PC-9 (cell line): ENCODE results near the gene UNC13A. TPM values are rescaled to one million over a fixed set of nuclear protein-coding genes. Genes with fewer than 3 reads are reported as not detected.

Experiments
- BruUV-seq: library from RNA; stranded (reverse); fragments of 400-500 nt; replicated peaks from 2 replicates; lab custom pipeline; 2021; lab: Mats Ljungman, UMichigan
- CTCF ChIA-PET: fragments of 300-600 bp; sonication (Branson Sonifier 250); formaldehyde crosslinking; loops from one replicate; lab custom pipeline; 2022; ENCODE audit warnings: antibody characterized with exemption; lab: Charles Lee
- POLR2A ChIA-PET: fragments of 300-600 bp; sonication (Branson Sonifier 250); formaldehyde crosslinking; loops from one replicate; lab custom pipeline; 2022; ENCODE audit warnings: antibody characterized with exemption; ENCODE audit not compliant: unreplicated experiment; lab: Charles Lee
- DNase-seq, 2 experiments: peaks; one replicate each; pipeline versions ENCODE4 v3.0.0 to v3.0.0-alpha.2; 2015 to 2022; ENCODE audit warnings: mixed read lengths in 1 of 2
- H2AFZ ChIP-seq: fragments of 200-600 bp; sonication (generic); 2 replicates; pipeline ENCODE4 v1.8.1; 2017; ENCODE audit warnings: antibody characterized with exemption
- H3F3A ChIP-seq: fragments of 200-600 bp; sonication (generic); 2 replicates; pipeline ENCODE4 v1.8.1; 2017; ENCODE audit warnings: antibody characterized with exemption, mild to moderate bottlenecking, low read depth; ENCODE audit not compliant: insufficient read depth
- H3K27ac ChIP-seq: fragments of 200-600 bp; sonication (generic); 2 replicates; pipeline ENCODE4 v1.6.1; 2016; ENCODE audit warnings: mixed run types
- H3K27me3 ChIP-seq: fragments of 200-600 bp; sonication (generic); 2 replicates; pipeline ENCODE4 v1.6.1; 2016; ENCODE audit warnings: low read depth, mixed run types; ENCODE audit not compliant: insufficient read depth
- H3K36me3 ChIP-seq: fragments of 200-600 bp; sonication (generic); 2 replicates; pipeline ENCODE4 v1.6.1; 2016; ENCODE audit warnings: low read depth, mixed run types
- H3K4me1 ChIP-seq: fragments of 200-600 bp; sonication (generic); replicated peaks from 2 replicates; pipeline ENCODE4 v1.6.1; 2016; ENCODE audit warnings: mixed run types; ENCODE audit not compliant: insufficient read depth
- H3K4me2 ChIP-seq: fragments of 200-600 bp; sonication (generic); 2 replicates; pipeline ENCODE4 v1.6.1; 2017; ENCODE audit warnings: mixed run types
- H3K4me3 ChIP-seq: fragments of 200-600 bp; sonication (generic); 2 replicates; pipeline ENCODE4 v1.6.1; 2016; ENCODE audit warnings: mixed run types
- H3K79me2 ChIP-seq: fragments of 200-600 bp; sonication (generic); 2 replicates; pipeline ENCODE4 v1.6.1; 2017; ENCODE audit warnings: low read depth, mixed run types
- H3K9me2 ChIP-seq: fragments of 200-600 bp; sonication (generic); 2 replicates; pipeline ENCODE4 v1.8.1; 2017; ENCODE audit warnings: mild to moderate bottlenecking; ENCODE audit not compliant: insufficient read depth
- H3K9me3 ChIP-seq: fragments of 200-600 bp; sonication (generic); 2 replicates; pipeline ENCODE4 v1.8.1; 2016; ENCODE audit warnings: low read depth; ENCODE audit not compliant: insufficient read depth
- H4K20me1 ChIP-seq: fragments of 200-600 bp; sonication (generic); 2 replicates; pipeline ENCODE4 v1.8.1; 2017; ENCODE audit not compliant: insufficient read depth
- EZH2 ChIP-seq: fragments of 200-600 bp; sonication (generic); IDR thresholded peaks from 2 replicates; pipeline ENCODE4 v1.8.0; 2017; ENCODE audit warnings: antibody characterized with exemption, low read depth
- intact Hi-C: fragments of 100-400 bp; cut with micrococcal nuclease; formaldehyde crosslinking; loops from one replicate; pipeline ENCODE4 v1.10.0; 2022; ENCODE audit not compliant: unreplicated experiment
- total RNA-seq: library from RNA; stranded (reverse); gene quantifications from 2 replicates; pipeline ENCODE4 v1.2.3, GENCODE V29; 2021
- TF ChIP-seq, protein P1 (sequence below): fragments of 200-600 bp; sonication (generic); conservative IDR thresholded peaks from 2 replicates; pipeline ENCODE4 v1.6.1; 2017; ENCODE audit warnings: mixed run types, antibody characterized with exemption, mild to moderate bottlenecking, moderate library complexity

Gene UNC13A
- total RNA-seq, 1 experiment from 2014 or later, result 0.17 TPM

DNA sequence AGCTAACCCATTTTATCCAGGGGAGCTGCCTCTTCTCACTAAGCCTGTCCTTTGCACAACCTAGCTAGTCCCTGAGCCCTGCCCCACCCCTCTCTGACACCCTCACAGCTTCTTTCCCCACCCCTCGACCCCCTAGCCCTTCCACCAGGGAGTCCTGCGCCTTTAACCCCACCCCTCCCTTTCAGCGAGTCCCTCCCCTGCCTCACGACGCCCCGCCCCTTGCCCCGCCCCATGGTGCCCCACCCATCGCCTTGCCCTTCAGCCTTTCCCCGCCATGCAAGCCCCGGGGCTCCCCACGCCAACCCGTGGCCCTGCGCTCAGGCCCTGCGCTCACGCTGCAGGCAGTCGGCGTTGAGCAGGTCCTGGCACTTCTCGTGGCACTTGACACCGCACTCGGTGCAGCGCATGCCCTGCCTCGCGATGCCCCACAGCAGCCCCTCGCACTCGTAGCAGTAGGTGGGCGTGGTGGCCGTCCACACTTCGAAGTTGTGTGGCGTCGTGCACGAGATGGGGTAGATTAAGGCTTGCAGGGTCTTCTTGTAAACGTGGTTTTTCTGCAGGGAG is 40.0 kb downstream of the UNC13A start:
- ChIA-PET POLR2A (no interaction called here), CTCF (no interaction called here)
- DNase-seq, result no peak
- no peaks in the 10 kb centered on the region for H3K4me1 ChIP-seq
- H3K4me2 ChIP-seq, result no peak overlapping the region
- H3K27ac ChIP-seq, result no peak overlapping the region
- no peaks in the 10 kb centered on the region for H3K9me3 ChIP-seq
- TF ChIP-seq EZH2, result no peak
- TF ChIP-seq, protein P1, sequence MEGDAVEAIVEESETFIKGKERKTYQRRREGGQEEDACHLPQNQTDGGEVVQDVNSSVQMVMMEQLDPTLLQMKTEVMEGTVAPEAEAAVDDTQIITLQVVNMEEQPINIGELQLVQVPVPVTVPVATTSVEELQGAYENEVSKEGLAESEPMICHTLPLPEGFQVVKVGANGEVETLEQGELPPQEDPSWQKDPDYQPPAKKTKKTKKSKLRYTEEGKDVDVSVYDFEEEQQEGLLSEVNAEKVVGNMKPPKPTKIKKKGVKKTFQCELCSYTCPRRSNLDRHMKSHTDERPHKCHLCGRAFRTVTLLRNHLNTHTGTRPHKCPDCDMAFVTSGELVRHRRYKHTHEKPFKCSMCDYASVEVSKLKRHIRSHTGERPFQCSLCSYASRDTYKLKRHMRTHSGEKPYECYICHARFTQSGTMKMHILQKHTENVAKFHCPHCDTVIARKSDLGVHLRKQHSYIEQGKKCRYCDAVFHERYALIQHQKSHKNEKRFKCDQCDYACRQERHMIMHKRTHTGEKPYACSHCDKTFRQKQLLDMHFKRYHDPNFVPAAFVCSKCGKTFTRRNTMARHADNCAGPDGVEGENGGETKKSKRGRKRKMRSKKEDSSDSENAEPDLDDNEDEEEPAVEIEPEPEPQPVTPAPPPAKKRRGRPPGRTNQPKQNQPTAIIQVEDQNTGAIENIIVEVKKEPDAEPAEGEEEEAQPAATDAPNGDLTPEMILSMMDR, result no peak
- BruUV-seq, result no TSS peak
- H3K4me3 ChIP-seq, result no peak overlapping the region
- no peaks in the 10 kb centered on the region for H3K79me2 ChIP-seq
- no peaks in the 10 kb centered on the region for H4K20me1 ChIP-seq
- peaks cover 69% of the 10 kb centered on the region for H3K27me3 ChIP-seq
- no peaks in the 10 kb centered on the region for H3K9me2 ChIP-seq
- H2AFZ ChIP-seq, result no peak overlapping the region
- intact Hi-C loops, result no loop called here
- H3F3A ChIP-seq, result peaks cover 3% of the 10 kb centered on the region; the same call in 1 of the 2 replicates
- H3K36me3 ChIP-seq, result no peaks in the 10 kb centered on the region

DNA sequence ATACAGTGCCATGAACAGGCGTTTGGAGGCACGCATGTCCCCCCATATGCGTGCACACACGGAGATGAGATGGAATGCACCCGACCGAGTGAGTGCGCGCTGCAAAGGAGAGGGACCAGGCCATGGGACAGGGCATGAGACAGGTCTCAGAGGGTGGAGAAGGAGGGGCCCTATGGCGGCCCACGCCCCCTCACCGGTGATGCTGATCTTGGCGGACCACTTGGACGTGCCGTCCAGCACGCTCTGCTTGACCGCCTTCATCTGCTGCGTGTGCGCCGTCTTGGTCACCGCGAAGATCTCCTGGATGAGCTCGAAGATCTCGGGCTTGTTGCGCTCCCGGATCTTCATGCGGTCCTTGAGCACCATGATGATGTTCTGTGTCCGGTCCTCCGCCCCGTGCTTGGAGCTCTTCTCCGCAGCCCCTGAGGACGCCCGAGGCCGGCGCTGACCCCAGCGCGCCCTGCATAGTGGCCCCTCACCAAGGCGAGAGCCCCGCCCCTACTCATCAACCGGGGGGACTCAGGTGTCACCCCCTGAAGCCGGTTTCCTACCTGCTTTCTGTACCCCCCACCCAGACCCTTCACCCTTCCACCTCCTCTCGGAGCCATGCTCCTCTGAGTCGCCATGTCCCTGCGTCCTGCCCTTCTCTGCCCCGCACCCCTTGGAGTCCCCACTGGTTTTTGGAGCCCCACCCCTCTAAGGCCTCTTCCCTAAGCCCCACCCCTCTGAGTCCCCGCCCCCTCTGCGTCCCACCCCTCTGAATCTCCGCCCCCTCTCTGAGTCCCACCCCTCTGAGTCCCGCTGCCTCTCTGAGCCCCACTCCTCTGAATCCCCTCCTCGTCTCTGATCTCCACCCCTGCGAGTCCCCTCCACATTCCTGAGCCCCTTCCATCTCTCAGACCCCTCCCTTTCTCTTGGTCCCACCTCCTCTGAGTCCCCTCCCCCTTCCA is 40.8 kb downstream of the UNC13A start:
- no TSS peak for BruUV-seq
- Histone ChIP-seq H3K9me3 (no peaks in the 10 kb centered on the region), H4K20me1 (no peaks in the 10 kb centered on the region), H3K4me3 (no peak overlapping the region), H2AFZ (no peak overlapping the region), H3K79me2 (no peaks in the 10 kb centered on the region), H3F3A (peaks cover 3% of the 10 kb centered on the region; the same call in 1 of the 2 replicates), H3K27me3 (peaks cover 74% of the 10 kb centered on the region), H3K4me2 (no peak overlapping the region), H3K4me1 (no peaks in the 10 kb centered on the region), H3K9me2 (no peaks in the 10 kb centered on the region), H3K27ac (no peak overlapping the region), H3K36me3 (no peaks in the 10 kb centered on the region)
- ChIA-PET POLR2A (no interaction called here), CTCF (no interaction called here)
- TF ChIP-seq EZH2, result no peak
- TF ChIP-seq, protein P1, result no peak
- intact Hi-C loops, result no loop called here
- DNase-seq, result no peak

DNA sequence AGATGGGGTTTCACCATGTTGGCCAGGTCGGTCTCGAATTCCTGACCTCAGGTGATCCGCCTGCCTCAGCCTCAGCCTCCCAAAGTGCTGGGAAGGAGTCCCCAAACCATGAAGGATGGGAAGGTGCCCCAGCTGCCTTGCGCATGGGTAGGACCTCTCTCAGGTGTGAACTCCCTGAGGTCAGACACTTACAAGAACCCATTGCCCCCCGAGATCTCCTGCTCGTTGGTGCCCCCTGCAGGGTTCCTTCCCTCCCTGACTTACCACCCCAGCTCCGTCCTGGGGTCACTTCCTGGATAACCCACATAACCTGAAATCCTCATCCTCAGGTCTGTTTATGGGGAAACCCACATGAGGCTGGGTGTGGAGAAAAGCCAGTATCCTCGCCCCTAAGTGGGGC is 41.7 kb downstream of the UNC13A start:
- no peak overlapping the region for H3K27ac ChIP-seq
- no peak for DNase-seq
- no peaks in the 10 kb centered on the region for H3K4me1 ChIP-seq
- no peak overlapping the region for H2AFZ ChIP-seq
- H3K4me3 ChIP-seq, result no peak overlapping the region
- no peaks in the 10 kb centered on the region for H4K20me1 ChIP-seq
- H3K4me2 ChIP-seq, result no peak overlapping the region
- intact Hi-C loops, result no loop called here
- TF ChIP-seq EZH2, result no peak
- TF ChIP-seq, protein P1, result no peak; the same call in 1 of the 2 replicates
- H3K27me3 ChIP-seq, result peaks cover 73% of the 10 kb centered on the region
- no peaks in the 10 kb centered on the region for H3K9me3 ChIP-seq
- H3K36me3 ChIP-seq, result no peaks in the 10 kb centered on the region
- BruUV-seq, result no TSS peak
- no peaks in the 10 kb centered on the region for H3K9me2 ChIP-seq
- POLR2A ChIA-PET, result no interaction called here
- H3F3A ChIP-seq, result no peaks in the 10 kb centered on the region; the same call in 1 of the 2 replicates
- H3K79me2 ChIP-seq, result no peaks in the 10 kb centered on the region
- CTCF ChIA-PET, result no interaction called here
